Neuronal stem cell (in vitro differentiated cells): ENCODE results near the gene TCAIM.

Experiments used
- DNase-seq: peaks from one replicate; pipeline ENCODE4 v3.0.0-alpha.2; 2013; ENCODE audit warnings: low spot score
- H2AFZ ChIP-seq: one replicate; pipeline ENCODE4 v1.6.1; 2013; ENCODE audit warnings: mild to moderate bottlenecking, low read length, inconsistent platforms
- H2AK5ac ChIP-seq: 2 replicates; pipeline ENCODE4 v1.6.1; 2013; ENCODE audit warnings: low read depth, mild to moderate bottlenecking, inconsistent platforms, low read length, moderate library complexity, mixed read lengths
- H2BK120ac ChIP-seq: 2 replicates; pipeline ENCODE4 v1.6.1; 2013; ENCODE audit warnings: low read depth, mild to moderate bottlenecking, inconsistent platforms, low read length, moderate library complexity, mixed read lengths
- H2BK12ac ChIP-seq: one replicate; pipeline ENCODE4 v1.6.1; 2013; ENCODE audit warnings: low read length, inconsistent platforms
- H2BK15ac ChIP-seq: 2 replicates; pipeline ENCODE4 v1.6.1; 2013; ENCODE audit warnings: mild to moderate bottlenecking, low read length, inconsistent platforms, mixed read lengths
- H2BK5ac ChIP-seq: one replicate; pipeline ENCODE4 v1.6.1; 2013; ENCODE audit warnings: inconsistent platforms, mild to moderate bottlenecking, low read length, moderate library complexity
- H3K14ac ChIP-seq: one replicate; pipeline ENCODE4 v1.6.1; 2013; ENCODE audit warnings: low read length, inconsistent platforms
- H3K18ac ChIP-seq: 2 replicates; pipeline ENCODE4 v1.6.1; 2013; ENCODE audit warnings: low read length, inconsistent platforms
- H3K23ac ChIP-seq: 2 replicates; pipeline ENCODE4 v1.6.1; 2013; ENCODE audit warnings: low read depth, mild to moderate bottlenecking, mixed read lengths, low read length, inconsistent platforms; ENCODE audit not compliant: poor library complexity
- H3K27ac ChIP-seq: replicated peaks from 3 replicates; pipeline ENCODE4 v1.5.1; 2013; ENCODE audit warnings: low read length, inconsistent platforms
- H3K27me3 ChIP-seq, 3 experiments: 2 replicates each; pipeline ENCODE4 v1.6.1; 2013; ENCODE audit warnings: low read length in 3 of 3, mild to moderate bottlenecking in 2 of 3, inconsistent platforms in 1 of 3, low read depth in 1 of 3, mixed read lengths in 1 of 3, moderate library complexity in 1 of 3; ENCODE audit not compliant: control insufficient read depth in 3 of 3, insufficient read depth in 3 of 3
- H3K36me3 ChIP-seq, 2 donors: replicated peaks in 1 of 2; 2 replicates each; pipeline ENCODE4 v1.6.1; 2013; ENCODE audit warnings: low read length in 2 of 2; ENCODE audit not compliant: control insufficient read depth in 2 of 2, insufficient read depth in 2 of 2
- H3K4ac ChIP-seq: 2 replicates; pipeline ENCODE4 v1.6.1; 2013; ENCODE audit warnings: inconsistent platforms, mild to moderate bottlenecking, low read length, moderate library complexity
- H3K4me1 ChIP-seq, 2 donors: 1 replicate in 1 of 2; 2 replicates in 1 of 2; pipeline ENCODE4 v1.6.1; 2013; ENCODE audit warnings: low read length in 2 of 2, low read depth in 1 of 2; ENCODE audit not compliant: control insufficient read depth in 2 of 2, insufficient read depth in 1 of 2
- H3K4me2 ChIP-seq: one replicate; pipeline ENCODE4 v1.6.1; 2013; ENCODE audit warnings: mild to moderate bottlenecking, low read length, inconsistent platforms; ENCODE audit not compliant: insufficient read depth, poor library complexity, severe bottlenecking
- H3K4me3 ChIP-seq, 2 donors: 2 replicates each; pipeline ENCODE4 v1.5.1; 2013; ENCODE audit warnings: low read length in 2 of 2, mild to moderate bottlenecking in 2 of 2, inconsistent platforms in 1 of 2, moderate library complexity in 1 of 2
- H3K79me1 ChIP-seq: one replicate; pipeline ENCODE4 v1.6.1; 2013; ENCODE audit warnings: low read depth, mild to moderate bottlenecking, inconsistent platforms, low read length, moderate library complexity
- H3K9ac ChIP-seq: one replicate; pipeline ENCODE4 v1.6.1; 2013; ENCODE audit warnings: mild to moderate bottlenecking, low read depth, low read length, inconsistent platforms; ENCODE audit not compliant: poor library complexity
- H3K9me3 ChIP-seq, 2 donors: replicated peaks in 1 of 2; 2 replicates each; pipeline versions ENCODE3 to v1.6.1; 2013; ENCODE audit warnings: low read length in 2 of 2, mild to moderate bottlenecking in 2 of 2, inconsistent platforms in 1 of 2, low read depth in 1 of 2, mixed read lengths in 1 of 2, moderate library complexity in 1 of 2; ENCODE audit not compliant: control insufficient read depth in 2 of 2, insufficient read depth in 1 of 2
- H4K8ac ChIP-seq: one replicate; pipeline ENCODE4 v1.6.1; 2013; ENCODE audit warnings: low read depth, mild to moderate bottlenecking, inconsistent platforms, low read length, moderate library complexity
- H4K91ac ChIP-seq: one replicate; pipeline ENCODE4 v1.6.1; 2013; ENCODE audit warnings: low read length, low read depth, mild to moderate bottlenecking, inconsistent platforms; ENCODE audit not compliant: poor library complexity
- WGBS, 2 donors: extraction: QIAGEN DNeasy Blood & Tissue Kit; methylation state at CpG; one replicate each; pipeline ENCODE4 v1.1.7; 2013; ENCODE audit warnings: missing lambda C conversion rate in 2 of 2, mixed read lengths in 1 of 2; ENCODE audit not compliant: insufficient read length in 2 of 2, insufficient replicate concordance in 1 of 2; ENCODE audit errors: extremely low coverage in 2 of 2; 5-methylcytosine and 5-hydroxymethylcytosine counted together

The TCAIM gene

GRCh38 chr3:44400771-44401170 is 62.2 kb downstream of the TCAIM start:
- no peak overlapping the region for H2BK5ac ChIP-seq
- H3K9me3 ChIP-seq, result peaks cover 0 to 3% of the 10 kb centered on the region in 2 donors
- H2BK15ac ChIP-seq, result no peak overlapping the region
- no peak overlapping the region for H3K23ac ChIP-seq
- no peaks in the 10 kb centered on the region for H3K27me3 ChIP-seq
- H3K4me3 ChIP-seq, result no peak overlapping the region
- no peak overlapping the region for H3K4ac ChIP-seq
- peaks cover 3 to 11% of the 10 kb centered on the region in 2 donors for H3K36me3 ChIP-seq
- no peak overlapping the region for H4K91ac ChIP-seq
- H2AFZ ChIP-seq, result no peak overlapping the region
- H4K8ac ChIP-seq, result no peak overlapping the region
- peaks cover 5 to 25% of the 10 kb centered on the region in 2 donors for H3K4me1 ChIP-seq
- no peak overlapping the region for H2BK12ac ChIP-seq
- no peak overlapping the region for H2AK5ac ChIP-seq
- H3K14ac ChIP-seq, result no peak overlapping the region
- no peak overlapping the region for H3K4me2 ChIP-seq
- no peak overlapping the region for H3K27ac ChIP-seq
- H3K9ac ChIP-seq, result no peak overlapping the region
- no peak for DNase-seq
- H3K79me1 ChIP-seq, result no peaks in the 10 kb centered on the region
- no CpG with 5 or more reads among the region's 2 CpGs for WGBS, 2 donors
- H2BK120ac ChIP-seq, result no peak overlapping the region
- H3K18ac ChIP-seq, result no peak overlapping the region

GRCh38 chr3:44402548-44402947 is 64.0 kb downstream of the TCAIM start:
- Histone ChIP-seq H3K27me3 (no peaks in the 10 kb centered on the region), H2BK5ac (no peak overlapping the region), H2AK5ac (no peak overlapping the region), H2BK12ac (no peak overlapping the region), H3K9ac (no peak overlapping the region), H3K18ac (no peak overlapping the region), H3K27ac (no peak overlapping the region), H3K79me1 (no peaks in the 10 kb centered on the region), H3K9me3 (peaks cover 0 to 3% of the 10 kb centered on the region in 2 donors), H2BK120ac (no peak overlapping the region), H3K36me3 (peaks cover 3 to 11% of the 10 kb centered on the region in 2 donors), H3K4me2 (no peak overlapping the region), H2BK15ac (no peak overlapping the region), H4K8ac (no peak overlapping the region), H3K14ac (no peak overlapping the region), H4K91ac (no peak overlapping the region), H2AFZ (no peak overlapping the region), H3K4me3 (no peak overlapping the region), H3K4me1 (peaks cover 5 to 18% of the 10 kb centered on the region in 2 donors), H3K4ac (no peak overlapping the region), H3K23ac (peak overlapping the region; percentile 4)
- no peak for DNase-seq
- no CpG with 5 or more reads among the region's 3 CpGs for WGBS, 2 donors

- H3K14ac ChIP-seq, result no peak overlapping the region
- H3K4me1 ChIP-seq, result no peaks in the 10 kb centered on the region
- no peak overlapping the region for H3K23ac ChIP-seq
- no peak overlapping the region for H3K4me3 ChIP-seq
- no peak overlapping the region for H4K91ac ChIP-seq
- no peaks in the 10 kb centered on the region for H3K9me3 ChIP-seq
- H3K27me3 ChIP-seq, result no peaks in the 10 kb centered on the region
- H2BK5ac ChIP-seq, result no peak overlapping the region
- H2BK12ac ChIP-seq, result no peak overlapping the region
- no peak overlapping the region for H3K27ac ChIP-seq
- H2AFZ ChIP-seq, result no peak overlapping the region
- no peak overlapping the region for H2AK5ac ChIP-seq
- H3K18ac ChIP-seq, result no peak overlapping the region
- H3K4ac ChIP-seq, result no peak overlapping the region
- no peak overlapping the region for H3K4me2 ChIP-seq
- no peak overlapping the region for H3K9ac ChIP-seq
- no peaks in the 10 kb centered on the region for H3K79me1 ChIP-seq
- H2BK120ac ChIP-seq, result no peak overlapping the region
- H3K36me3 ChIP-seq, result peaks cover 0 to 2% of the 10 kb centered on the region in 2 donors
- H4K8ac ChIP-seq, result no peak overlapping the region
- no peak for DNase-seq
- no peak overlapping the region for H2BK15ac ChIP-seq
- WGBS, 2 donors, result no CpG with 5 or more reads among the region's 4 CpGs
Measured at GRCh38 chr3:44409640-44410410, 71.3 kb downstream of the TCAIM start.

GRCh38 chr3:44411031-44411645 is 72.6 kb downstream of the TCAIM start:
- no peak overlapping the region for H2BK120ac ChIP-seq
- H2AK5ac ChIP-seq, result no peak overlapping the region
- H3K4me3 ChIP-seq, result no peak overlapping the region
- H3K18ac ChIP-seq, result no peak overlapping the region
- no peak overlapping the region for H3K9ac ChIP-seq
- H4K8ac ChIP-seq, result no peak overlapping the region
- H4K91ac ChIP-seq, result no peak overlapping the region
- no peaks in the 10 kb centered on the region for H3K79me1 ChIP-seq
- no peak overlapping the region for H3K23ac ChIP-seq
- H3K4ac ChIP-seq, result no peak overlapping the region
- H2BK5ac ChIP-seq, result no peak overlapping the region
- no peak overlapping the region for H3K4me2 ChIP-seq
- H2BK12ac ChIP-seq, result no peak overlapping the region
- no peak overlapping the region for H3K14ac ChIP-seq
- peaks cover 0 to 2% of the 10 kb centered on the region in 2 donors for H3K36me3 ChIP-seq
- no peaks in the 10 kb centered on the region for H3K27me3 ChIP-seq
- no peak for DNase-seq
- no peak overlapping the region for H2AFZ ChIP-seq
- H3K27ac ChIP-seq, result no peak overlapping the region
- no peaks in the 10 kb centered on the region for H3K4me1 ChIP-seq
- no peak overlapping the region for H2BK15ac ChIP-seq
- WGBS, 2 donors, result no CpG with 5 or more reads among the region's 11 CpGs
- no peaks in the 10 kb centered on the region for H3K9me3 ChIP-seq
